Vagina (tissue), 2 donors: ENCODE measurements around the gene KCNT2.

Experiments used
- CTCF ChIP-seq, 3 experiments: fragments of 450-650 bp in 2 of 3; fragments of 200-600 bp in 1 of 3; sonication (generic) in 1 of 3; IDR thresholded peaks; one replicate each; pipeline ENCODE4 v1.5.1; 2017 to 2019; ENCODE audit warnings: antibody characterized with exemption in 3 of 3, mild to moderate bottlenecking in 2 of 3, moderate library complexity in 2 of 3
- POLR2A ChIP-seq, 2 donors: fragments of 450-650 bp; IDR thresholded peaks; one replicate each; pipeline ENCODE4 v1.6.1; 2017; ENCODE audit warnings: antibody characterized with exemption in 2 of 2, mild to moderate bottlenecking in 2 of 2, moderate library complexity in 2 of 2
- POLR2AphosphoS5 ChIP-seq, 2 donors: sonication (generic); formaldehyde crosslinking; IDR thresholded peaks; one replicate each; pipeline ENCODE4 v1.9.0; 2017; ENCODE audit warnings: antibody characterized with exemption in 2 of 2, mild to moderate bottlenecking in 2 of 2, low read depth in 1 of 2; ENCODE audit not compliant: insufficient read depth in 1 of 2

DNA sequence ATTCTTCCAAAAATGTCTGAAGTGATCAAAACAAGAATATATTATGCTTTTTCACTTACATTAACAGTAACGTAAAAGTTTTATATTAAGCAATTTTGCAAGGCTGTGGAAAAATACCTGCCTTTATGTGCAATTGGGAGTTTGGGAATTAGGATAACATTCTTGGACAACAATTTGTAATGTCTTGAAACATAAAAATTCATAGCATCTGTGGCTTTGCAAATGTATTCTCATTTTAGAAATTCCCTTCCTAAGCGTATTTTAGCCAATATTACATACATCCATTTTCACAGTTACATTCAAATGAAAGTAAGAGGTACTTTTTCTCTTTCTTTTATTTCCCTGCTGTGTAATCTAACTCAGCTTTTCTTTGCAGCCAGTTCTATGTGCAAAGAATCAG, 30.2 kb upstream of the KCNT2 start:
- TF ChIP-seq CTCF (IDR thresholded peaks at IDR 0.05) (no peak), POLR2A (IDR thresholded peaks at IDR 0.05) (no peak), POLR2AphosphoS5 (IDR thresholded peaks at IDR 0.05; ENCODE audit: insufficient read depth in 1 of 2, low read depth in 1 of 2) (no peak)
